M059J (cell line): Measurements from ENCODE around the gene KCNIP4. TPM values are rescaled to one million over a fixed set of nuclear protein-coding genes. Genes with fewer than 3 reads are reported as not detected.
A peak's percentile ranks its signal among the peaks of the same experiment; 100 is the strongest.

Experiments used
- DNase-seq: peaks from one replicate; pipeline ENCODE4 v3.0.0-alpha.2; 2012; ENCODE audit warnings: low read depth
- total RNA-seq: library from RNA; depleted of rRNA; stranded (reverse); fragments of >200 nt; shearing (Covaris generic); gene quantifications from 2 replicates; pipeline ENCODE4 v1.2.3, GENCODE V29; 2014

Gene KCNIP4
- total RNA-seq, 1 experiment from 2014 or later, result 0.15 TPM

- peak; percentile 38 for DNase-seq
Measured at GRCh38 chr4:21467551-21467950, 481.0 kb downstream of the KCNIP4 start.

- DNase-seq, result no peak
Measured at GRCh38 chr4:21457086-21457840, 491.3 kb downstream of the KCNIP4 start.

GRCh38 chr4:21454831-21455230, 493.7 kb downstream of the KCNIP4 start:
- no peak for DNase-seq

GRCh38 chr4:21454201-21454600, 494.4 kb downstream of the KCNIP4 start:
- no peak for DNase-seq

- DNase-seq, result peak; percentile 29
Measured at GRCh38 chr4:21452931-21453330, 495.6 kb downstream of the KCNIP4 start.

- peak; percentile 91 for DNase-seq
Measured at GRCh38 chr4:21451032-21451431, 497.5 kb downstream of the KCNIP4 start.

GRCh38 chr4:21450331-21450730, 498.2 kb downstream of the KCNIP4 start:
- DNase-seq, result no peak

GRCh38 chr4:21447301-21448054, 501.1 kb downstream of the KCNIP4 start:
- peak; percentile 21 for DNase-seq

- no peak for DNase-seq
Measured at GRCh38 chr4:21420166-21420565, 528.4 kb downstream of the KCNIP4 start.

GRCh38 chr4:21415728-21416127, 532.8 kb downstream of the KCNIP4 start:
- no peak for DNase-seq

- no peak for DNase-seq
Measured at GRCh38 chr4:21413807-21414370, 534.7 kb downstream of the KCNIP4 start.

- DNase-seq, result no peak
Measured at GRCh38 chr4:21411086-21411485, 537.5 kb downstream of the KCNIP4 start.

- no peak for DNase-seq
Measured at GRCh38 chr4:21410372-21410771, 538.2 kb downstream of the KCNIP4 start.

- no peak for DNase-seq
Measured at GRCh38 chr4:21387683-21388082, 560.9 kb downstream of the KCNIP4 start.

GRCh38 chr4:21386166-21386780, 562.3 kb downstream of the KCNIP4 start:
- DNase-seq, result no peak

GRCh38 chr4:21385706-21386105, 562.9 kb downstream of the KCNIP4 start:
- DNase-seq, result no peak

- no peak for DNase-seq
Measured at GRCh38 chr4:21384609-21385008, 564.0 kb downstream of the KCNIP4 start.

- no peak for DNase-seq
Measured at GRCh38 chr4:21380861-21381260, 567.7 kb downstream of the KCNIP4 start.

- DNase-seq, result no peak
Measured at GRCh38 chr4:21377046-21377445, 571.5 kb downstream of the KCNIP4 start.

- no peak for DNase-seq
Measured at GRCh38 chr4:21376176-21376575, 572.4 kb downstream of the KCNIP4 start.

- no peak for DNase-seq
Measured at GRCh38 chr4:21374641-21375368, 573.8 kb downstream of the KCNIP4 start.

GRCh38 chr4:21367567-21367966, 581.0 kb downstream of the KCNIP4 start:
- DNase-seq, result no peak
